ENCODE measurements around the gene SERPINC1.
A peak's percentile ranks its signal among the peaks of the same experiment; 100 is the strongest.
"Not testable (repeated sequence)": the region's sequence is repeated elsewhere in the genome, so short reads cannot be mapped to it uniquely, and the experiment has no call there.

SERPINC1 gene

GRCh38 chr1:173871091-173871490 is 46.0 kb downstream of the SERPINC1 start:
- ATAC-seq: no peak
- H3K4me1 Mint-ChIP-seq: peaks cover 36% of the 10 kb centered on the region
- H3K27me3 Mint-ChIP-seq: no peaks in the 10 kb centered on the region

GRCh38 chr1:173870252-173871075 is 46.7 kb downstream of the SERPINC1 start:
- ATAC-seq: peak; percentile 4
- Mint-ChIP-seq H3K9me3 (no peaks in the 10 kb centered on the region), H3K27me3 (no peaks in the 10 kb centered on the region), H3K27ac (peak overlapping the region; percentile 48 to 89), H3K4me1 (peaks cover 43% of the 10 kb centered on the region), H3K4me3 (peak overlapping the region; percentile 41 to 93)
- DNase-seq: peak in 1 of 2 donors; percentile 53

More at GRCh38 chr1:173871091-173871490, 46.0 kb downstream of the SERPINC1 start:
- H3K4me3 Mint-ChIP-seq: peak overlapping the region; percentile 41 to 93
- peak overlapping the region in 1 of 2 donors; percentile 89 for H3K27ac Mint-ChIP-seq
- no peaks in the 10 kb centered on the region for H3K9me3 Mint-ChIP-seq
- DNase-seq: no peak

GRCh38 chr1:173869021-173869359 is 48.1 kb downstream of the SERPINC1 start:
- Mint-ChIP-seq H3K4me1 (peaks cover 57% of the 10 kb centered on the region), H3K4me3 (peak overlapping the region; percentile 93 to 100), H3K27me3 (no peaks in the 10 kb centered on the region), H3K9me3 (no peaks in the 10 kb centered on the region), H3K27ac (peak overlapping the region; percentile 92 to 100)
- ATAC-seq: no peak
- no peak for DNase-seq

GRCh38 chr1:173868266-173869020 is 48.7 kb downstream of the SERPINC1 start, which contains the start of gene ZBTB37:
Gene ZBTB37 (plus strand): TSS chr1:173868380. CDS start chr1:173870226, 1,846 bp downstream.
- Mint-ChIP-seq H3K4me3 (peak within 1 kb of the TSS; percentile 93 to 100), H3K9me3 (no peaks in the 10 kb centered on the region)

GRCh38 chr1:173867753-173868265 is 49.3 kb downstream of the SERPINC1 start, which contains the start of gene GAS5:
Gene GAS5 (minus strand): TSS chr1:173867989.
- Mint-ChIP-seq H3K9me3 (no peaks in the 10 kb centered on the region), H3K27me3 (no peaks in the 10 kb centered on the region), H3K4me1 (peaks cover 62% of the 10 kb centered on the region), H3K4me3 (peak within 1 kb of the TSS; percentile 93 to 100), H3K27ac (peak within 1 kb of the TSS; percentile 98 to 100)
- peak; percentile 82 for ATAC-seq
- peak; percentile 98 to 100 for DNase-seq

More at GRCh38 chr1:173868266-173869020, 48.7 kb downstream of the SERPINC1 start, which contains the start of gene ZBTB37:
- DNase-seq: peak; percentile 97
- H3K27me3 Mint-ChIP-seq: no peaks in the 10 kb centered on the region
- peak; percentile 83 for ATAC-seq
- peaks cover 61% of the 10 kb centered on the region for H3K4me1 Mint-ChIP-seq
- peak within 1 kb of the TSS; percentile 98 to 100 for H3K27ac Mint-ChIP-seq

DNA sequence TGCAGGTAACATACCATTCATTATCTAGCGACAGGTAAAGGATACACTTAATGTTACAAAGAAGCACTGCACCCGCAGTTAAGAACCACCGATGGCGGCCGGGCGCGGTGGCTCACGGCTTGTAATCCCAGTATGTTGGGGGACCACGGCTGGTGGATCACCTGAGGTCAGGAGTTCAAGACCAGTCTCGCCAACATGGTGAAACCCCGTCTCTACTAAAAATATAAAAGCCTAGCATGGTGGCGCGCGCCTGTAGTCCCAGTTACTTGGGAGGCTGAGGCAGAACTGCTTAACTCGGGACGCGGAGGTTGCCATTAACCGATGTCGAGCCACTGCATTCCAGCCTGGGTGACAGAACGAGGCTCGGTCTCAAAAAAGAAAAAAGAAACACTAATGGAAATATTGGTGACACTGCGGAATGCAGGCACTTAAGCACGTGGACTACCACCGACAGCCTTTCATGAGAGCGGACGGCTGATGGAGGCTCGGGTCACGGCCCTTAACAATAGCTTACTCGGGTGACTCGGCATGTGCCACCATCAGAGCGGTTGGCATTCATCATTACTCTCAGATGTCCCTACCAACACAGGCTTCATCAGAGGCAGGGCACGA is 49.9 kb downstream of the SERPINC1 start:
- peaks cover 61% of the 10 kb centered on the region for H3K4me1 Mint-ChIP-seq
- DNase-seq: no peak
- peak overlapping the region; percentile 98 to 100 for H3K27ac Mint-ChIP-seq
- ATAC-seq: no peak
- H3K9me3 Mint-ChIP-seq: no peaks in the 10 kb centered on the region
- no peaks in the 10 kb centered on the region for H3K27me3 Mint-ChIP-seq
- H3K4me3 Mint-ChIP-seq: peak overlapping the region; percentile 93 to 100

GRCh38 chr1:173866413-173867115 is 50.6 kb downstream of the SERPINC1 start:
- H3K4me3 Mint-ChIP-seq: peak overlapping the region; percentile 93 to 100
- H3K27me3 Mint-ChIP-seq: no peaks in the 10 kb centered on the region
- DNase-seq (no peak), ATAC-seq (no peak)
- no peaks in the 10 kb centered on the region for H3K9me3 Mint-ChIP-seq
- peak overlapping the region; percentile 98 to 100 for H3K27ac Mint-ChIP-seq
- peaks cover 55% of the 10 kb centered on the region for H3K4me1 Mint-ChIP-seq

DNA sequence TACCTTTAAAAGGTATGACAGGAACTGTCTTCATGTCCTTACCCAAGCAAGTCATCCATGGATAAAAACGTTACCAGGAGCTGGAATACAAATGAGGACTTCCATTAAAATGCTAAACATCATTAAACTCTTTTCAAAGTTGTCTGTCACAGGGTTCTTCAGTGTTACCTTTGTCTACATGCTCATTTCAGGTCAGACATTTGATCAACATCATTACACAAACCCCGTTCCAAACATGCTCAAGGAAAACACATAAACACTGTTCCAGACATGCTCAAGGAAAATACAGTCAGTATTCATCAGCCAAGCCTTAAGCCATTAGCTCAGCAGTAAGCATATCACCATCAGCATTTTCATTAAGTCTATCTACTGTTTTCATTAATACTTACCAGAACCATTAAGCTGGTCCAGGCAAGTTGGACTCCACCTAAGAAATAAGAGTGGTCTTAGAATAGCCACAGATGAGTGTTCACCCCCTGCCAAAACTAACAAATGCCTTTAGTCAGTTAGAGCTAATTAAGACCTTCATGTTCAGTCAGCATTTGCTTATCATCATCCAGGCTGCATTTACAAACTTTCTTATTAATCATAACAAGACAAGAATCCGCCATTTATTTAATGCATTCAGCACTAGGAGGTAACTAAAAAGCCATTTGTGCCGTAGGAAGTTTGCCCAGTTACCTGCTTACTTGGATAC is 51.5 kb downstream of the SERPINC1 start:
- DNase-seq (no peak), ATAC-seq (no peak)
- Mint-ChIP-seq H3K4me1 (peaks cover 46% of the 10 kb centered on the region), H3K4me3 (peak overlapping the region; percentile 93 to 100), H3K27ac (peak overlapping the region; percentile 98 to 100), H3K9me3 (no peaks in the 10 kb centered on the region), H3K27me3 (no peaks in the 10 kb centered on the region)

DNA sequence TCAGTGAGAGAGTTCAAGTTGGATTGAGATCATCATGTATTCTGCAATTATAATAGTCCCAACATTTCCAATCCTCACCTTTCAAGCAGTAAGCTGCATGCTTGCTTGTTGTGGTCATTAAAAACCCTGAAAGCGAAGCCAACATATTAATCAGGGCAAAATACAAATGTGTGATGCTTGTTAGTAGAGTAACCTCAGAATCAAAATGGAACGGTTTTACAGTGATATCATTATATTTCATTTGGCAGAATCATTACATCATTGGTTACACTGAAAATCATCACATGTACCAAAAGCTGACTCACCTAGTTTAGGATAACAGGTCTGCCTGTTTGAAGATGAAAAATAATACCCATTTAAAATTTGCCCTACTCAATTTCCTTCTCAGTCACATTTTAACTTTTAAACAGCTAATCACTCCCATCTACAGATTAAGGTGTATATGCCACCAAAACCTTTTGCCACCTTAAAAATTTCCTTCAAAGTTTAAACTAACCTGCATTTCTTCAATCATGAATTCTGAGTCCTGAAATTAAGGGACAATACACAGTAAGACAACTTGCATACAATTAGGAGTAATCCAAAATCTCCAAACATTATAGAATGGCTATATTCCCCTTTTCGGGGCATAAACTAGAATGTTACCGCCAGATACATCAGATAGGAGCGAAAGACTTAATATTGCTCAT is 52.8 kb downstream of the SERPINC1 start:
- ATAC-seq: no peak
- peak overlapping the region; percentile 82 to 85 for H3K27ac Mint-ChIP-seq
- no peak for DNase-seq
- H3K27me3 Mint-ChIP-seq: no peaks in the 10 kb centered on the region
- no peaks in the 10 kb centered on the region for H3K9me3 Mint-ChIP-seq
- peak overlapping the region; percentile 93 to 100 for H3K4me3 Mint-ChIP-seq
- peaks cover 41% of the 10 kb centered on the region for H3K4me1 Mint-ChIP-seq

GRCh38 chr1:173863224-173864161 is 53.6 kb downstream of the SERPINC1 start:
- DNase-seq (no peak), ATAC-seq (no peak)
- H3K9me3 Mint-ChIP-seq: no peaks in the 10 kb centered on the region
- peak overlapping the region; percentile 93 to 100 for H3K4me3 Mint-ChIP-seq
- H3K27ac Mint-ChIP-seq: peak overlapping the region; percentile 82 to 85
- peaks cover 41% of the 10 kb centered on the region for H3K4me1 Mint-ChIP-seq
- H3K27me3 Mint-ChIP-seq: no peaks in the 10 kb centered on the region

GRCh38 chr1:173862769-173863223 is 54.3 kb downstream of the SERPINC1 start:
- DNase-seq (no peak), ATAC-seq (no peak)
- Mint-ChIP-seq H3K4me3 (peak overlapping the region; percentile 20 to 24), H3K27me3 (no peaks in the 10 kb centered on the region), H3K27ac (no peak overlapping the region), H3K9me3 (no peaks in the 10 kb centered on the region), H3K4me1 (peaks cover 39% of the 10 kb centered on the region)

DNA sequence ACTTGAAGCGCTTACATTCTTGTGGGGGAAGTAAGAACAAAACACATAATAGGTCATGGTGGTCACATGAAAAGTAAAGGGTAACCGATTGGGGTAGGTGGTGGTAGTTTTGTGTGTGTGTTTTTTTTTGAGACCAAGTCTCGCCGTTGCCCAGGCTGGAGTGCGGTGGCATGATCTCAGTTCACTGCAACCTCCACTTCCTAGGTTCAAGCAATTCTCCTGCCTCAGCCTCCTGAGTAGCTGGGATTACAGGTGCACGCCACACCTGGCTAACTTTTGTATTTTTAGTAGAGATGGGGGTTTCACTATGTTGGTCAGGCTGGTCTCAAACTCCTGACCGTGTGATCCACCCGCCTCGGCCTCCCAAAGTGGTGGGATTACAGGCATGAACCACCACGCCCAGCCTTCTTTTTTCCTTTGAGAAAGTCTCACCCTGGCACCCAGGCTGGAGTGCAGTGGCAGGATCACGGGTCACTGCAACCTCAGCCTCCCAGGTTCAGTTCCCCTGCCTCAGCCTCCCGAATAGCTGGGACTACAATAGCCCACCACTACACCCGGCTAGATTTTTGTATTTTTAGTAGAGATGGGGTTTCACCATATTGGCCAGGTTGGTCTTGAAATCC is 54.9 kb downstream of the SERPINC1 start:
- not testable (repeated sequence) for H3K9me3 Mint-ChIP-seq, ATAC-seq, H3K27me3 Mint-ChIP-seq, DNase-seq
- Mint-ChIP-seq H3K4me3 (peak overlapping the region; percentile 20 to 24), H3K4me1 (peaks cover 36% of the 10 kb centered on the region), H3K27ac (peak overlapping the region in 1 of 2 donors; percentile 82)
